CD4-positive, alpha-beta T cell treated with Interleukin-6 for 4 hours (primary cell): Measurements from ENCODE around the gene ZDHHC9.

ENCODE experiments used
- DNase-seq: peaks from one replicate; pipeline ENCODE4 v3.0.0-alpha.2; 2020; ENCODE audit warnings: mixed read lengths

Gene ZDHHC9

GRCh38 chrX:129785160-129785947 is 58.3 kb downstream of the ZDHHC9 start:
- no peak for DNase-seq

GRCh38 chrX:129784371-129784770 is 59.3 kb downstream of the ZDHHC9 start:
- DNase-seq, result no peak

GRCh38 chrX:129783291-129783713 is 60.4 kb downstream of the ZDHHC9 start:
- peak; percentile 44 for DNase-seq

GRCh38 chrX:129782706-129783105 is 61.0 kb downstream of the ZDHHC9 start:
- no peak for DNase-seq

GRCh38 chrX:129781680-129782495 is 61.8 kb downstream of the ZDHHC9 start:
- peak; percentile 50 for DNase-seq

- peak; percentile 89 for DNase-seq
Observed at GRCh38 chrX:129781134-129781672, 62.5 kb downstream of the ZDHHC9 start.

GRCh38 chrX:129780441-129781105 is 63.1 kb downstream of the ZDHHC9 start:
- DNase-seq, result no peak

- peak; percentile 78 for DNase-seq
Observed at GRCh38 chrX:129779747-129780146, 63.9 kb downstream of the ZDHHC9 start, which contains the start of gene SASH3. Gene SASH3, plus strand, starts transcription at chrX:129779949. Its CDS starts 149 bp downstream, at chrX:129780098.

- DNase-seq, result no peak
Observed at GRCh38 chrX:129779086-129779672, 64.5 kb downstream of the ZDHHC9 start.

GRCh38 chrX:129777218-129778030 is 66.3 kb downstream of the ZDHHC9 start:
- peak; percentile 82 for DNase-seq

GRCh38 chrX:129773649-129774458 is 69.8 kb downstream of the ZDHHC9 start:
- DNase-seq, result peak; percentile 46

- peak; percentile 51 for DNase-seq
Observed at GRCh38 chrX:129772796-129773431, 70.8 kb downstream of the ZDHHC9 start.

GRCh38 chrX:129771266-129771995 is 72.3 kb downstream of the ZDHHC9 start:
- peak; percentile 63 for DNase-seq

GRCh38 chrX:129769467-129770154 is 74.1 kb downstream of the ZDHHC9 start:
- peak; percentile 88 for DNase-seq

- no peak for DNase-seq
Observed at GRCh38 chrX:129768586-129769466, 74.9 kb downstream of the ZDHHC9 start.

- no peak for DNase-seq
Observed at GRCh38 chrX:129768186-129768585, 75.5 kb downstream of the ZDHHC9 start.

- DNase-seq, result no peak
Observed at GRCh38 chrX:129763666-129764065, 80.0 kb downstream of the ZDHHC9 start.

GRCh38 chrX:129762448-129762847 is 81.2 kb downstream of the ZDHHC9 start:
- no peak for DNase-seq
